GM21423 (cell line): ENCODE results near the gene KLHL12.
"Not testable (repeated sequence)": the region's sequence is repeated elsewhere in the genome, so short reads cannot be mapped to it uniquely, and the experiment has no call there.

Experiments used
- ATAC-seq: cut with Tn5 transposase; IDR thresholded peaks from one replicate; pipeline ENCODE4 v1.9.1; 2021; ENCODE audit warnings: mild to moderate bottlenecking, moderate library complexity; ENCODE audit not compliant: unreplicated experiment

The KLHL12 gene

GRCh38 chr1:202952099-202952498, 25.1 kb upstream of the KLHL12 start:
- no peak for ATAC-seq

DNA sequence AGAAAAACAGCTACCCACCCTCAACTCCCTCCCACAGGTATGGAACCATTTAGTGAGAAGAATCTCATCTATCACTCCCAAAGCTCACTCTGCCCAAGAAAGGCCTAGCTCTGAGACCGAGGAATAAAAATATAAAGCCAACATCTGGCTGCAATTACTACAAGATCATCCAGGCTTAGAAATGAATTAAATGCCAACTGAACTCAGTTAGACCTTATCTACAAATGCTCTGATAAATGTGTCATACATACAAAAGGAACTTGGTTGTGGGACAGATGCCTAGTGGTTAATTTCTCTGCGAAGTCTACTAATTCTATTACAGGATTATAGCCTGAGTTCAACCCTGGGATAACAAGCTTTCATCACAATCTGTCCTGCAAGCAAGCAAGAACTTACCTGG, 24.4 kb upstream of the KLHL12 start:
- ATAC-seq, result no peak

GRCh38 chr1:202945483-202945882, 18.4 kb upstream of the KLHL12 start:
- no peak for ATAC-seq

GRCh38 chr1:202944438-202944921, 17.4 kb upstream of the KLHL12 start:
- no peak for ATAC-seq

GRCh38 chr1:202942426-202942825, 15.4 kb upstream of the KLHL12 start:
- ATAC-seq, result no peak

DNA sequence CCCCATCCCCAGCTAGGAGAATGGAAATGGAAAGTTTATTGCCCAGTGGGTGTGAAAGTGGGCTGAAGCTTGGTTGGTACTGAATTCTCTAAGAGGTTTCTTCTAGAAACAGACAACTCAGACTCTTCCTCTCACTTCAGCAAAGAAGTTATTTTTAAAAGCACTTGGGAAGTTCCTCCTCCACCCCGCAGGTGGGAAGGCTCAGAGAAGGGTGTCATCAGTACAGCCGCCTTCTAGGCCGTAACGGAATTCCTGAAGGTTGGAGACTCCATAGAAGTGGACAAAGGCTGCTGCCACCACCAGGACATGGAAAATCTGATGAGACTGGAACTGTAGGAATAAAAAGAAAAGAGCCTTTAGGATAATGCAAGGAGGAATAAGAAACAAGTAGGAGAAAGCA, 14.3 kb upstream of the KLHL12 start:
- no peak for ATAC-seq

- no peak for ATAC-seq
Measured at GRCh38 chr1:202940561-202940960, 13.5 kb upstream of the KLHL12 start.

DNA sequence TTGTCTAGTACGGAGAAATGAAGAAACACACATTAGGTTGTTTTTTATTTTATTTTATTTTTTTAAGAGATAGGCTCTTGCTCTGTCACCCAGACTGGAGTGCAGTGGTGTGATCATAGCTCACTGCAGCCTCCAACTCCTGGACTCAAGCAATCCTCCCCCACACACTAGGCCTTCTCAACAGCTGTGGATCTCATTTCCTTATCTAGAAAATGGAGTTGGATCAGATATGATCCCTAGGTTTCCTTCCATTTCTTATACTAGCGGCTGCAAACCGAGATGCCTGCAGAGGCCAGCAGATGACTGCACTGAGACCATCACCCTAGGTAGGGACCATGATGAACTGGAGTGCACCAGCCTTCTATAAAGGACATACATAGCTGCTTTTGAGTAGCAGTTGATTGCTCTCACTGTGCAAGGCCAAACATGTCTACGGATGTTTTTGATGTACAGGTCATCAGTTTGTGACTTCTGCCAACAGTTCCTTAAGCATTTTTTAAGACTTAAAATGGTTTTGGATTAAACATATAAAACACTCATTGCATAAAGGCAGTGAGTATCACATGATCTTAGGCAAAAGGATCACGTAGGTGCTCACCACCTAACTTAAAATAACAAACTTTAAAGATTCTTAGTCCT, 11.4 kb upstream of the KLHL12 start:
- ATAC-seq, result no peak

DNA sequence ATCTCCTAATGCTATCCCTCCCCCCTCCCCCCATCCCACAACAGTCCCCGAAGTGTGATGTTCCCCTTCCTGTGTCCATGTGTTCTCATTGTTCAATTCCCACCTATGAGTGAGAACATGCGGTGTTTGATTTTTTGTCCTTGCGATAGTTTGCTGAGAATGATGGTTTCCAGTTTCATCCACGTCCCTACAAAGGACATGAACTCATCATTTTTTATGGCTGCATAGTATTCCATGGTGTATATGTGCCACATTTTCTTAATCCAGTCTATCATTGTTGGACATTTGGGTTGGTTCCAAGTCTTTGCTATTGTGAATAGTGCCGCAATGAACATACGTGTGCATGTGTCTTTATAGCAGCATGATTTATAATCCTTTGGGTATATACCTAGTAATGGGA, 9.4 kb upstream of the KLHL12 start:
- not testable (repeated sequence) for ATAC-seq

GRCh38 chr1:202935844-202936243, 8.8 kb upstream of the KLHL12 start:
- no peak for ATAC-seq

DNA sequence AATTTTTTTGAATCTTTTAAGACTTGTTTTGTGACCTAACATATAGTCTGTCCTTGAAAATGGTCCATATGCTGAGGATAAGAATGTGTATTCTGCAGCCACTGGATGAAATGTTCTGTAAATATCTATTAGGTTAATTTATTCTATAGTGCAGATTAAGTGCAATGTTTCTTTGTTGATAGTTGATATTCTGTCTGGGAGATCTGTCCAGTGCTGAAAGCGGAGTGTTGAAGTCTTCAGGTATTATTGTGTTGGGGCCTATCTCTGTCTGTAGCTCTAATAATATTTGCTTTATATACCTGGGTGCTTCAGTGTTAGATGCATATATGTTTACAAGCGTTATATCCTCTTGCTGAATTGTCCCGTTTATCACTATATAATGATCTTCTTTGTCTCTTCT, 7.7 kb upstream of the KLHL12 start:
- no peak for ATAC-seq

DNA sequence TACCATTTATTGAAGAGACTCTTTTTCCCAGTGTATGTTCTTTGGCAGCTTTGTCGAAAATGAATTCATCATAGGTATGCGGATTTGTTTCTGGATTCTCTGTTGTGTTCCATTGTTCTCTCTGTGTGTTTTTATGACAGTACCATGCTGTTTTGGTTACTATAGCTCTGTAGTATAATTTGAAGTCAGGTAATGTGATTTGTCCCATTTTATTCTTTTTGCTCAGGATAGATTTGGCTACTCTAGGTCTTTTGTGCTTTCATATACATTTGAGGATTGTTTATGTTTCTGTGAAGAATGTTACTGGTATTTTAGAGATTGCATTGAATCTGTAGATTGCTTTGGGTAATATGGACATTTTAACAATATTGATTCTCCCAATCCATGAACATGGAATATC, 5.4 kb upstream of the KLHL12 start:
- no peak for ATAC-seq

GRCh38 chr1:202923533-202923932, 3.5 kb downstream of the KLHL12 start:
- no peak for ATAC-seq

DNA sequence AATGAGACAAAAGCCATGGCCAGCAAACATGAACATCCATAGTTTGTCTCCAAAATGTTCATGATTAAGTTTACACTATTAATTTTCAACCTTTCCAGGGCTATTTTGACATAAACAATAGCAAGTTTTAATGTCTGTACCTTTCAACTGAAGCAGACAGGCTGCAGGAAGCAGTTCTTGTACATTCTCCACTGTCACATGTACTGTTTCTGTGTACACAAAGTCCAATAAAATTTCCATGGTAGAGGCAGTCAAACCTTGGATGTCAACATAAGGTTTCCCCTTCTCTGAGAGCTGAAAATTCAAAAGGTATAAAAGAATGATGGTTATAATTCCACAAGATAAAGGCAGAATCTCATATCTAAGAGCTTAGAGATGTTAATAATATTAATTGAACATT, 7.4 kb downstream of the KLHL12 start:
- no peak for ATAC-seq

GRCh38 chr1:202915146-202915545, 11.9 kb downstream of the KLHL12 start:
- ATAC-seq, result no peak

DNA sequence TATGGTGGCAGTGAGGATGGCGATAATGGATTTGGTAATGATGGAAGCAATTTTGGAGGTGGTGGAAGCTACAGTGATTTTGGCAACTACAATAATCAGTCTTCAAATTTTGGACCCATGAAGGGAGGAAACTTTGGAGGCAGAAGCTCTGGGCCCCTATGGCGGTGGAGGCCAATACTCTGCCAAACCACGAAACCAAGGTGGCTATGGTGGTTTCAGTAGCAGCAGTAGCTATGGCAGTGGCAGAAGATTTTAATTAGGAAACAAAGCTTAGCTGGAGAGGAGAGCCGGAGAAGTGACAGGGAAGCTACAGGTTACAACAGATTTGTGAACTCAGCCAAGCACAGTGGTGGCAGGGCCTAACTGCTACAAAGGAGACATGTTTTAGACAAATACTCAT, 14.6 kb downstream of the KLHL12 start:
- ATAC-seq, result not testable (repeated sequence)

GRCh38 chr1:202909494-202909893, 17.5 kb downstream of the KLHL12 start:
- ATAC-seq, result no peak

GRCh38 chr1:202908998-202909397, 18.0 kb downstream of the KLHL12 start:
- ATAC-seq, result no peak

GRCh38 chr1:202905331-202905730, 21.7 kb downstream of the KLHL12 start:
- ATAC-seq, result no peak

DNA sequence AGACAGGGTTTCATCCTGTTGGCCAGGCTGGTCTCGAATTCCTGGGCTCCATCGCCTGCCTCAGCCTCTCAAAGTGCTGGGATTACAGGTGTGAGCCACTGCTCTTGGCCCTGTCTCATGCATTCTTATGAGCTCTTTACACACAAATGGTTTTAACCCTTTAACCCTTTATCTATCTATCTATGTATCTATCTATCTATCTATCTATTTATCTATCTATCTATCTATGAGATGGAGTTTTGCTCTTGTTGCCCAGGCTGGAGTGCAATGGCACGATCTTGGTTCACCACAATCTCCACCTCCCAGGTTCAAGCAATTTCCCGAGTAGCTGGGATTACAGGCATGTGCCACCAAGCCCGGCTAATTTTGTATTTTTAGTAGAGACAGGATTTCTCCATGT, 23.2 kb downstream of the KLHL12 start:
- not testable (repeated sequence) for ATAC-seq

DNA sequence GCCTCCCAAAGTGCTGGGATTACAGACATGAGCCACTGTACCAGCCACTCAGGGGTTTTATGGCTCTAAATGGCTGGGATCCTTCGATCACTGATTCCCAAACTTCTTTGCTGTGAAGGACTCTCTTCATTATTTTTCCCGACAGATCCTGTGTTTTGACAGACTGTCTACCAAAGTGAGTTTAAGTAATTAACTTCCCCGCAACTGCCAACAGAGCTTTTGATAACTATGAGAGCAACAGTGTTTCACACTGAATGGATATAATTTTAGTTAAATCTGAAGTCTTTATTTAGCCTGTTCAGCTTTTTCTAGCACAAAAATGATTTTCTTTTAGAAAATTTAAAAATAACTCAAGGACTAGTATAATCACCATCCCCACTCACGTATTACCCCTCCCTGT, 25.5 kb downstream of the KLHL12 start:
- ATAC-seq, result no peak

DNA sequence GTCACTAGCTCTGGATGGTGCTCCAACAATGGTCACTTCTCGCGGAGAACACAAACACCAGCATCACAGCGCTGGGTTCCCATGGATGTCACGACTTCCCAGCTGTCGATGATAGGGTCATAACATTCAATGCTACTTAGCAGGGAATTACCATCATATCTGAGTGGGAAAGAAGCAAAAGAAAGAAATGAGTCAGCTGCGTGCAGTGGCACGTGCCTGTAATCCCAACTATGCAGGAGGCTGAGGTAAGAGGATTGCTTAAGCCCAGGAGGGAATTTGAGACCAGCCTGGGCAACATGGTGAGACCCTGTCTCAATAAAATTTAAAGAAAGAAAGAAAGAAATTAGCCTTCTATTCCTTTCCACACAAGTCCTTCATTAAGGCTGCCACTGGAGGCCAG, 34.5 kb downstream of the KLHL12 start:
- ATAC-seq, result no peak

GRCh38 chr1:202890392-202890791, 36.6 kb downstream of the KLHL12 start:
- no peak for ATAC-seq
